ENCODE results near the gene GPR132. TPM values are rescaled to one million over a fixed set of nuclear protein-coding genes. Genes with fewer than 3 reads are reported as not detected.

The GPR132 gene
- total RNA-seq, 1 donor from 2014 or later = 48.5 TPM

DNA sequence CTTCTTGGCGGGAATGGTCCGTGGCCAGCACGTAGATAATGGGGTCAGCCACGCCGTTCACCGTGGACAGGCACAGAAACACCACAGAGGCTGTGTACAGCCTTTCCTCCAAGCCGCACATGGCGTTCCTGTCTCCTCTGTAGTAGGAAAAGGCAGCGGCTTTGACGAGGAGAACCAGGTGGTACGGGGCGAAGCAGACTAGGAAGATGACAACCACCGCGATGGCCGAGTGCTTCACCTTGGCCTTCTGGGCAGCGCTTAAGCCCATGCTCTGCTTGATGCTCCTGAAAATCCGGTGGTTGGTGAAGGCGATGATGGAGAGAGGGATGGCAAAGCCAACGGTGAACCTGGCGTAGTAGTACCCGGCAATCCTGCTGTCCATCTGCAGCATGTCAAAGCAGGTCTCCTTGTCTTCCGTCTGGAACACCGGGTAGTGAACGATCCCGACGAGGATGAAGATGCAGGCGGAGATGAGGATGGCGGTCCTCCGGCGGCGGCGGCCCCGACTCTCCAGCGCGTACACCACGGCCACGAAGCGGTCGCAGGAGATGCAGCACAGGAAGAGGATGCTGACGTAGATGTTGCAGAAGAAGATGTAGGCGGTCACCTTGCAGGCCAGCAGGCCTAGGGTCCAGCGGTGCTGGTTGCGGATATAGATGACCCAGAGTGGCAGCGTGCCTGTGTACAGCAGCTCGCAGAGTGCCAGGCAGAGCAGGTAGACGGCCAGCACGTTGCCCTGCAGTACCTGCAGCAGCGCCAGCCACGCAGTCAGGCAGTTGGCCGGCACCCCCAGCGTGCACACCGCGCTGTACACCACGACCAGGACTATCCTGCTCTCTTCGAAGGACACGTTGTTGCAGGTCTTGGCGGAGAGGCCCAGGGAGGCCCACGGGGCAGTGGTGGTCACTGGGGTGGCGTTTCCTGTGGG is 13.8 kb downstream of the GPR132 start:
- ATAC-seq (ENCODE audit: low read depth) = no peak
- Mint-ChIP-seq H3K4me1 (peaks cover 7% of the 10 kb centered on the region), H3K36me3 (ENCODE audit: low read depth) (peaks cover 65% of the 10 kb centered on the region), H3K4me3 (no peak overlapping the region), H3K27ac (no peak overlapping the region), H3K9me3 (no peaks in the 10 kb centered on the region), H3K27me3 (no peaks in the 10 kb centered on the region)
- CTCF ChIA-PET = no interaction called here
- POLR2A ChIA-PET = no interaction called here
- intact Hi-C loops (cut with micrococcal nuclease) = no loop called here
- TF ChIP-seq CTCF (IDR thresholded peaks at IDR 0.05) = no peak
- no peak for DNase-seq

DNA sequence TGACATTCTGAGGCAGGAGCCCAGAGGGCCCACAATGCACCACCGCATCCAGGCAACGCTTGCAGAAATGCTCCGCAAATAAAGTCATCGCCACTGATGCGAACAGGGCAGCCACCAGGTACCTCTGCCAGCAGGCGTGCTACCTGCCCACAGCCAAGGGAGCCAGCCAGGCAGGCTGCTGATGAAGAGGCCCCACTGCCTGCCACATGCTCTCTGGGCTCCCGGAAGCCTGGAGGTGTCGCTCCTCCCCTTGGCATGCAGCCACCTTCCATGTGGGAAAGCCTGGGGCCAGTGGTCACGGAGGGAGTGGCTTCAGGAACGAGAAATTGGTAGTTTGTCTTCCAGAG is 14.7 kb downstream of the GPR132 start:
- ChIA-PET POLR2A (no interaction called here), CTCF (no interaction called here)
- DNase-seq (no peak), ATAC-seq (ENCODE audit: low read depth) (no peak)
- Mint-ChIP-seq H3K27me3 (no peaks in the 10 kb centered on the region), H3K9me3 (no peaks in the 10 kb centered on the region), H3K4me1 (peaks cover 12% of the 10 kb centered on the region), H3K36me3 (ENCODE audit: low read depth) (peaks cover 59% of the 10 kb centered on the region), H3K27ac (no peak overlapping the region), H3K4me3 (no peak overlapping the region)
- no peak for TF ChIP-seq CTCF (IDR thresholded peaks at IDR 0.05)
- intact Hi-C loops (cut with micrococcal nuclease) = no loop called here

GRCh38 chr14:105049753-105050550 is 15.3 kb downstream of the GPR132 start:
- Mint-ChIP-seq H3K36me3 (ENCODE audit: low read depth) (peaks cover 54% of the 10 kb centered on the region), H3K9me3 (no peaks in the 10 kb centered on the region), H3K4me3 (no peak overlapping the region), H3K27me3 (no peaks in the 10 kb centered on the region), H3K27ac (no peak overlapping the region), H3K4me1 (peaks cover 13% of the 10 kb centered on the region)
- POLR2A ChIA-PET = interaction anchor here (0.9 kb wide), 1 partner anchor 14 kb away, joined by 4 read pairs; no protein-coding TSS in a partner anchor
- no peak for TF ChIP-seq CTCF (IDR thresholded peaks at IDR 0.05)
- DNase-seq = no peak
- ATAC-seq (ENCODE audit: low read depth) = no peak
- CTCF ChIA-PET = no interaction called here
- intact Hi-C loops (cut with micrococcal nuclease) = loop anchor here (5.0 kb wide), 1 partner anchor 328 kb away; the partner anchor contains the start of gene ADSS1

- Mint-ChIP-seq H3K27me3 (no peaks in the 10 kb centered on the region), H3K9me3 (no peaks in the 10 kb centered on the region), H3K4me1 (peaks cover 15% of the 10 kb centered on the region), H3K4me3 (no peak overlapping the region), H3K27ac (peak overlapping the region; percentile 12), H3K36me3 (ENCODE audit: low read depth) (peaks cover 41% of the 10 kb centered on the region)
- intact Hi-C loops (cut with micrococcal nuclease) = loop anchor here (5.0 kb wide), 1 partner anchor 325 kb away; the partner anchor contains the start of gene ADSS1
- no peak for TF ChIP-seq CTCF (IDR thresholded peaks at IDR 0.05)
- no peak for DNase-seq
- ChIA-PET CTCF (interaction anchor here (1.1 to 3.0 kb wide), 2 partner anchors 18 to 39 kb away, joined by 6 to 12 read pairs; partner anchors contain the start of gene GPR132), POLR2A (interaction anchor here (0.6 to 3.6 kb wide), 7 partner anchors 14 to 114 kb away, joined by 3 to 18 read pairs (median 5); partner anchors contain the start of genes CLBA1 and GPR132)
- peak; percentile 27 for ATAC-seq (ENCODE audit: low read depth)
Measured at GRCh38 chr14:105047283-105048016, 17.8 kb downstream of the GPR132 start.

All from activated B cell treated with CpG ODN at 0.5 μM for 24 hours (primary cell).